GM12892 (cell line): ENCODE results near the gene ZNF627.

Experiments used
- POLR2A ChIP-seq: IDR thresholded peaks from 2 replicates; pipeline ENCODE4 v1.6.1; 2011; ENCODE audit warnings: low read depth, low read length, control low read depth
- POLR2AphosphoS5 ChIP-seq: IDR thresholded peaks from 2 replicates; pipeline ENCODE4 v1.6.1; 2011; ENCODE audit warnings: low read depth, low read length, control low read depth

GRCh38 chr19:11662278-11662677, 65.0 kb downstream of the ZNF627 start:
- TF ChIP-seq POLR2A (no peak), POLR2AphosphoS5 (no peak)
